Mammary epithelial cell (primary cell): ENCODE data around the gene CHAF1B.

Source experiments
- CTCF ChIP-seq, 2 donors: IDR thresholded peaks in 1 of 2; conservative IDR thresholded peaks in 1 of 2; 2 replicates each; pipeline ENCODE4 v1.5.1; 2011 to 2012; ENCODE audit warnings: inconsistent platforms in 2 of 2, low read length in 2 of 2, mild to moderate bottlenecking in 2 of 2, control low read depth in 1 of 2, low read depth in 1 of 2; ENCODE audit not compliant: insufficient read depth in 1 of 2; ENCODE audit errors: extremely low read depth in 1 of 2
- EZH2 ChIP-seq: IDR thresholded peaks from 2 replicates; pipeline ENCODE4 v1.6.1; 2012; ENCODE audit warnings: low read length, inconsistent platforms, borderline replicate concordance

GRCh38 chr21:36464590-36464989 lies 79.4 kb downstream of the CHAF1B start:
- no peak for TF ChIP-seq CTCF (conservative IDR thresholded peaks at IDR 0.05 in 1 of 2, IDR thresholded peaks at IDR 0.05 in 1 of 2; ENCODE audit: extremely low read depth in 1 of 2, insufficient read depth in 1 of 2, low read depth in 1 of 2, low read length in 2 of 2)
- TF ChIP-seq EZH2, result no peak
